Cardiac muscle cell (in vitro differentiated cells and primary cell): Measurements from ENCODE around the gene FRAT1. TPM values are rescaled to one million over a fixed set of nuclear protein-coding genes. Genes with fewer than 3 reads are reported as not detected.
A peak's percentile ranks its signal among the peaks of the same experiment; 100 is the strongest.

Source experiments
- DNase-seq, 2 donors: peaks; one replicate each; pipeline versions ENCODE4 v3.0.0 to v3.0.0-alpha.2; 2010 to 2017; ENCODE audit warnings: low read depth in 1 of 2, low spot score in 1 of 2
- H3K27ac ChIP-seq: fragments of 200-600 bp; sonication (generic); 2 replicates; pipeline ENCODE4 v1.5.1; 2016
- H3K27me3 ChIP-seq: fragments of 200-600 bp; sonication (generic); 2 replicates; pipeline ENCODE4 v1.6.0; 2016; ENCODE audit warnings: control low read depth
- H3K36me3 ChIP-seq: fragments of 200-600 bp; sonication (generic); 2 replicates; pipeline ENCODE4 v1.5.1; 2016; ENCODE audit warnings: control low read depth
- H3K4me1 ChIP-seq: fragments of 200-600 bp; sonication (generic); 2 replicates; pipeline ENCODE4 v1.8.1; 2017; ENCODE audit warnings: low read depth, mild to moderate bottlenecking, mixed run types
- H3K4me3 ChIP-seq: fragments of 200-600 bp; sonication (generic); 2 replicates; pipeline ENCODE4 v1.5.1; 2016; ENCODE audit warnings: mild to moderate bottlenecking
- H3K9me3 ChIP-seq: fragments of 200-600 bp; sonication (generic); 2 replicates; pipeline ENCODE4 v1.5.1; 2017; ENCODE audit warnings: low read depth, mild to moderate bottlenecking, control low read depth
- polyA plus RNA-seq: library from polyadenylated mRNA; unstranded; fragments of >200 nt; fragmentation: Nextera tagmentation; extraction: Ambion mirVana; gene quantifications from 2 replicates; pipeline ENCODE4 v1.2.1, GENCODE V29; 2016
- total RNA-seq: library from RNA; depleted of rRNA; stranded (reverse); fragments of >200 nt; gene quantifications from 2 replicates; pipeline ENCODE4 v1.2.3, GENCODE V29; 2016
- TF ChIP-seq, protein P1 (sequence below): IDR thresholded peaks from 2 replicates; pipeline ENCODE4 v1.5.1; 2012; ENCODE audit warnings: low read depth, mild to moderate bottlenecking, low read length

Gene FRAT1
- 12.7 and 17.3 TPM in 2 replicates for total RNA-seq
- 12.3 and 22.8 TPM in 2 replicates for polyA plus RNA-seq

DNA sequence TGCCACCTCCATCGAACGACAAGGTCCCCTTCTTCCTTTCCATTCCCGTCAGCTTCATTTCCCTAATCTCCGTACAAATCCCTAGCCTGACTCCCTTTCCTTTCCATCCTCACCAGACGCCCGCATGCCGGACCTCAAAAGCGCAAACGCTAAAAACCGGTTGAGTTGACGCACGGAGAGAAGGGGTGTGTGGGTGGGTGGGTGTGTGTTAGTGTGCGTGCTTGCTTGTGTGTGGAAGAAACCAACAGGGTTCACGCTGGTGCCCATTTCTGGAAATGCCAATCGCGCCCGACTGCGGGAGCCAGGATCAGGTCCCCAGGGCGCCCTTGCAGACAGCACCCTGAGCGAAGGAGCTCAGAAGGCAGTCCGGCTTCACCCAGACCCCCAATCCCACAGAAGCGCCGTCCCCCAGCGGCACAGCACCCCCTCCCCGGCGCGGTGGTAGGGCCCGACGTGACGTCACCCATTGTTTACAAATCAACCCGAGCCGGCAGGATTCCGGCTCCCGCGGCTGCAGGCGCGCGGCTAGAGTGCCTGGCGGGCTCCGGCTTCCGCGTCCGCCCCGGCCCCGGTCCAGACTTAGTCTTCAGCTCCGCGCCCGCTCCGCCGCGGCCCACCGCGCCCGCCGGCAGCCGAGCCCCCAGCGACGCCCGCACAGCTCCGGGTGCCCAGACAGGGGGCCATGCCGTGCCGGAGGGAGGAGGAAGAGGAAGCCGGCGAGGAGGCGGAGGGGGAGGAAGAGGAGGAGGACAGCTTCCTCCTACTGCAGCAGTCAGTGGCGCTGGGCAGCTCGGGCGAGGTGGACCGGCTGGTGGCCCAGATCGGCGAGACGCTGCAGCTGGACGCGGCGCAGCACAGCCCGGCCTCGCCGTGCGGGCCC, at the start of gene FRAT1:
Gene FRAT1 (plus strand): TSS at position 500 of the 880 bp plus-strand sequence. CDS start 183 bp downstream, at position 683.
- H3K9me3 ChIP-seq: no peaks in the 10 kb centered on the region

DNA sequence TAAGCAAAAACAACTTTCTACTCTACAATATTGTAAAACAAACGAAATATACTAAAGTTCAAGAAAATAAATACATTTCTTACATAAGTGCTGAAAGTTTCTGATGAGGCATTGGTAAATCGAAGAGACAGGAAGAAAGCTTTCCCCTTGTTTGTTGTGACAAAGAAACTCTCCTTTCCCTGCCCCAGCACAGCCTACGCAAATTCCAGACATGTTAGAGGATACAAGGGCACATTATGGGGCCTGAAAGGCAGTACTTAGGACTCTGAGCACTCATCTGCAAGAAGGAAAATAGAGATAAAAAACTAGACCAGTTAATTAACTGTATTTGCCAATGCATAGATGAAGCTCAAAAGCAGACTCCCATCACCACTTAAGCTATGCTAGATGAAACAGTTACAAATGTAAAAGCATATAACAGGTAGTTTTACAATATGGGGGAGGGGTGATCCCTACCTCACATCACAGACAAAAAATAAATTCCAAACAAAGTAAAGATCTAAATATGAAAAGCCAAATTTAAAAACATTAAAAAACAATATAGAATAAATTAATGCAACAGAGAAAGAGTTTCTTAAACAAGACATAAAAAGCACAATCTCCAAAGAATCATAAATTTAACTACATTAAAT, 48.4 kb upstream of the FRAT1 start:
- no peaks in the 10 kb centered on the region for H3K27me3 ChIP-seq
- no peaks in the 10 kb centered on the region for H3K4me1 ChIP-seq
- no peaks in the 10 kb centered on the region for H3K36me3 ChIP-seq
- TF ChIP-seq, protein P1, sequence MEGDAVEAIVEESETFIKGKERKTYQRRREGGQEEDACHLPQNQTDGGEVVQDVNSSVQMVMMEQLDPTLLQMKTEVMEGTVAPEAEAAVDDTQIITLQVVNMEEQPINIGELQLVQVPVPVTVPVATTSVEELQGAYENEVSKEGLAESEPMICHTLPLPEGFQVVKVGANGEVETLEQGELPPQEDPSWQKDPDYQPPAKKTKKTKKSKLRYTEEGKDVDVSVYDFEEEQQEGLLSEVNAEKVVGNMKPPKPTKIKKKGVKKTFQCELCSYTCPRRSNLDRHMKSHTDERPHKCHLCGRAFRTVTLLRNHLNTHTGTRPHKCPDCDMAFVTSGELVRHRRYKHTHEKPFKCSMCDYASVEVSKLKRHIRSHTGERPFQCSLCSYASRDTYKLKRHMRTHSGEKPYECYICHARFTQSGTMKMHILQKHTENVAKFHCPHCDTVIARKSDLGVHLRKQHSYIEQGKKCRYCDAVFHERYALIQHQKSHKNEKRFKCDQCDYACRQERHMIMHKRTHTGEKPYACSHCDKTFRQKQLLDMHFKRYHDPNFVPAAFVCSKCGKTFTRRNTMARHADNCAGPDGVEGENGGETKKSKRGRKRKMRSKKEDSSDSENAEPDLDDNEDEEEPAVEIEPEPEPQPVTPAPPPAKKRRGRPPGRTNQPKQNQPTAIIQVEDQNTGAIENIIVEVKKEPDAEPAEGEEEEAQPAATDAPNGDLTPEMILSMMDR: no peak
- no peaks in the 10 kb centered on the region for H3K9me3 ChIP-seq
- no peak overlapping the region for H3K27ac ChIP-seq
- peak in 1 of 2 donors; percentile 67 for DNase-seq
- H3K4me3 ChIP-seq: no peak overlapping the region

More for the DNA sequence above, at the start of gene FRAT1:
- peak; percentile 94 for DNase-seq
- Histone ChIP-seq H3K36me3 (no peaks in the 10 kb centered on the region), H3K4me3 (peak within 1 kb of the TSS; percentile 85), H3K27ac (peak within 1 kb of the TSS; percentile 98), H3K27me3 (no peaks in the 10 kb centered on the region), H3K4me1 (peaks cover 8% of the 10 kb centered on the region)
- TF ChIP-seq, protein P1: no peak

- no peak overlapping the region for H3K27ac ChIP-seq
- no peaks in the 10 kb centered on the region for H3K9me3 ChIP-seq
- no peak overlapping the region for H3K4me3 ChIP-seq
- TF ChIP-seq, protein P1: no peak
- DNase-seq: no peak
- no peaks in the 10 kb centered on the region for H3K4me1 ChIP-seq
- H3K27me3 ChIP-seq: no peaks in the 10 kb centered on the region
- no peaks in the 10 kb centered on the region for H3K36me3 ChIP-seq
Measured at GRCh38 chr10:97273700-97274099, 45.4 kb upstream of the FRAT1 start.

GRCh38 chr10:97274828-97275227, 44.2 kb upstream of the FRAT1 start:
- TF ChIP-seq, protein P1: no peak
- no peaks in the 10 kb centered on the region for H3K36me3 ChIP-seq
- H3K27ac ChIP-seq: no peak overlapping the region
- H3K27me3 ChIP-seq: no peaks in the 10 kb centered on the region
- no peak overlapping the region for H3K4me3 ChIP-seq
- DNase-seq: no peak
- H3K4me1 ChIP-seq: no peaks in the 10 kb centered on the region
- no peaks in the 10 kb centered on the region for H3K9me3 ChIP-seq

- H3K27ac ChIP-seq: no peak overlapping the region
- H3K4me3 ChIP-seq: no peak overlapping the region
- no peak for DNase-seq
- TF ChIP-seq, protein P1: no peak
- H3K4me1 ChIP-seq: no peaks in the 10 kb centered on the region
- no peaks in the 10 kb centered on the region for H3K36me3 ChIP-seq
- no peaks in the 10 kb centered on the region for H3K9me3 ChIP-seq
- H3K27me3 ChIP-seq: no peaks in the 10 kb centered on the region
Measured at GRCh38 chr10:97277551-97277950, 41.5 kb upstream of the FRAT1 start.
